Inflammatory macrophage treated with lipopolysaccharide for 1 hour (primary cell): Measurements from ENCODE around the gene LRRC3B.
"Not testable (repeated sequence)": the region's sequence is repeated elsewhere in the genome, so short reads cannot be mapped to it uniquely, and the experiment has no call there.

Source experiments
- DNase-seq, 2 donors: peaks; one replicate each; pipeline ENCODE4 v3.0.0-alpha.2; 2020 to 2022

LRRC3B gene

GRCh38 chr3:26622621-26623418 is at the start of gene LRRC3B:
Gene LRRC3B, plus strand, starts transcription at chr3:26622772. Its CDS starts 86,901 bp downstream, at chr3:26709673.
- no peak for DNase-seq

- no peak for DNase-seq
Measured at GRCh38 chr3:26574766-26575165, 47.8 kb upstream of the LRRC3B start.

GRCh38 chr3:26579116-26579515 is 43.5 kb upstream of the LRRC3B start:
- DNase-seq, result no peak

- DNase-seq, result no peak
Measured at GRCh38 chr3:26587571-26587970, 35.0 kb upstream of the LRRC3B start.

GRCh38 chr3:26588931-26589330 is 33.6 kb upstream of the LRRC3B start:
- no peak for DNase-seq

- no peak for DNase-seq
Measured at GRCh38 chr3:26589678-26590077, 32.9 kb upstream of the LRRC3B start.

GRCh38 chr3:26590919-26591484 is 31.6 kb upstream of the LRRC3B start:
- no peak for DNase-seq

GRCh38 chr3:26591926-26592325 is 30.6 kb upstream of the LRRC3B start:
- DNase-seq, result no peak

GRCh38 chr3:26592451-26592850 is 30.1 kb upstream of the LRRC3B start:
- no peak for DNase-seq

GRCh38 chr3:26596335-26596734 is 26.2 kb upstream of the LRRC3B start:
- DNase-seq, result no peak

- DNase-seq, result not testable (repeated sequence)
Measured at GRCh38 chr3:26603311-26603710, 19.3 kb upstream of the LRRC3B start.

GRCh38 chr3:26603771-26604170 is 18.8 kb upstream of the LRRC3B start:
- DNase-seq, result not testable (repeated sequence)

- DNase-seq, result no peak
Measured at GRCh38 chr3:26614006-26614685, 8.4 kb upstream of the LRRC3B start.

GRCh38 chr3:26621176-26621575 is 1.4 kb upstream of the LRRC3B start:
- no peak for DNase-seq

- no peak for DNase-seq
Measured at GRCh38 chr3:26621906-26622620, 509 bp upstream of the LRRC3B start.

GRCh38 chr3:26623419-26624208 is 1.0 kb downstream of the LRRC3B start:
- DNase-seq, result no peak

GRCh38 chr3:26624209-26624765 is 1.7 kb downstream of the LRRC3B start:
- no peak for DNase-seq

GRCh38 chr3:26625187-26625586 is 2.6 kb downstream of the LRRC3B start:
- no peak for DNase-seq

GRCh38 chr3:26627080-26627479 is 4.5 kb downstream of the LRRC3B start:
- DNase-seq, result no peak

- DNase-seq, result no peak
Measured at GRCh38 chr3:26628915-26629314, 6.3 kb downstream of the LRRC3B start.

- no peak for DNase-seq
Measured at GRCh38 chr3:26630669-26631389, 8.3 kb downstream of the LRRC3B start.

- DNase-seq, result no peak
Measured at GRCh38 chr3:26631390-26631738, 8.8 kb downstream of the LRRC3B start.
